HG03175 (cell line): ENCODE results near the gene AHDC1.

Experiments
- ATAC-seq: cut with Tn5 transposase; IDR thresholded peaks from one replicate; pipeline ENCODE4 v1.9.1; 2021; ENCODE audit warnings: mild to moderate bottlenecking, moderate library complexity; ENCODE audit not compliant: unreplicated experiment

Gene AHDC1

GRCh38 chr1:27499142-27499541 is 104.8 kb downstream of the AHDC1 start:
- ATAC-seq = no peak

DNA sequence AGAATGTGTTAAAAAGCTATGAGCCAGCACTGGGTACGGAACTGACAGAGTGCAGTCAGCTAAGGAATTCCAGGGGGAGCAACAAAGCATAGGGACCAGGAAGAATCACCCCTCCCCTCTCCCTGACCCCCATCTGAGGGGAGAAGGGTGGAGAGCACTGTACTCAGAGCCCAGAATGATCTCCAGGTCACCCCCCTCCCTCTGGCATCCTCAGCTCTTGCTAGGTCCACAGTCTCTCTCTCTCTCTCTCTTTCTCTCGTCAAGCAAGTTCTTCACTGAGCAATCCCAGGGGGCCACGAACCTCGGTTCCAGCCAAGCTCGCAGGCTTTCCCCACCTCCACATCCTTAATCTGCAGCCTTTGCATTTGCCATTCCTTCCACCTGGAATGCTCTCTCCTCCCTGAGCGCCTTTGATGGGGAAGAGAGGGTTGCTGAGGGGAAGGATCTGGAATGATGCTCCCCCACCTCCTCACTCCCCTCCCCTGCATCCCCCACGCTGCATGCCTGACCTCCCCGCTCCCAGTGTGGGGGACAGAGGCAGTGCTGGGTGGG is 107.3 kb downstream of the AHDC1 start:
- no peak for ATAC-seq

DNA sequence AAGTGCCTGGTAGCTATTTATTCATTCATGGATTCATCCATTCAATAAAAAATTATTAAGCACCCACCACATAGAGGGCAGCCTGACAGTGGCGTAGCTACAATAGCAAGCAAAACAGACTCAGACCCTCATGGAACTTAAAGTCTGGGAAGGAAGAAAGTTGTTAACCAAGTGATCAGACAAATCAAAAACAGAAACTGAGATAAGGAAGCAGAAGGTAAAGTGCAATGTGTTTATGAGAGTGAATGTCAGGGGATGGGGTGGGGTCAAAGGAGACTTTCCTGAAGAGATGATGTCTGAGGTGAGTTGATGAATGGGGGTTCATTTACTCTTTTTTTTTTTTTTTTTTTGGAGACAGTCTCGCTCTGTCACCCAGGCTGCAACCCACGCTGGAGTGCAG is 111.1 kb downstream of the AHDC1 start:
- no peak for ATAC-seq

GRCh38 chr1:27491748-27492700 is 111.9 kb downstream of the AHDC1 start:
- ATAC-seq = no peak

GRCh38 chr1:27489973-27490741 is 113.8 kb downstream of the AHDC1 start, which contains the start of gene WASF2:
Gene WASF2, minus strand, starts transcription at chr1:27490167. Its CDS starts 61,277 bp downstream, at chr1:27428890.
- ATAC-seq = peak; percentile 89

DNA sequence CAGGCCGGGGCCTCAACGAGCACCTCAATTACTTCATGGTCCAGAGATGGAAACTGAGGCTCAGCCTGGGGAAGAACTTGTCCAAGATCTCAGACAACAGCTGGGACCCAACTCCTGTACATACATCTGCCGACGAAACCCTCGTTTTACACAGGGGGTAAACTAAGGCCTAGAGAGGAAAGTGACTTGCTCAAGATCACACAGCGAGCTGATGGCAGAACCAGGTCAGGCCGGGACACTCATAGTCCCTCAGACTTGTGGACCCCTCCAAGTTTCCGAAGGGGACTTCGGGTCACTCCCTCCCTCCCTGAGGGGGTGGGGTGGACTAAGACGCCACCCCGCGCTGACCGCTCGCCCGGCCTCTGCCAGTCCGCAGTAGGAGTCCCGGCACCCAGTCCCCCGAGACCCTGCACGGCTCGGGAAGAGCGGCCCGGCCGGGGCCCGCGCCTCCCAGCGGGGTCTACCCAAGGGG is 114.4 kb downstream of the AHDC1 start:
- ATAC-seq = peak; percentile 13

- ATAC-seq = no peak
Measured at GRCh38 chr1:27487966-27488884, 115.7 kb downstream of the AHDC1 start.

DNA sequence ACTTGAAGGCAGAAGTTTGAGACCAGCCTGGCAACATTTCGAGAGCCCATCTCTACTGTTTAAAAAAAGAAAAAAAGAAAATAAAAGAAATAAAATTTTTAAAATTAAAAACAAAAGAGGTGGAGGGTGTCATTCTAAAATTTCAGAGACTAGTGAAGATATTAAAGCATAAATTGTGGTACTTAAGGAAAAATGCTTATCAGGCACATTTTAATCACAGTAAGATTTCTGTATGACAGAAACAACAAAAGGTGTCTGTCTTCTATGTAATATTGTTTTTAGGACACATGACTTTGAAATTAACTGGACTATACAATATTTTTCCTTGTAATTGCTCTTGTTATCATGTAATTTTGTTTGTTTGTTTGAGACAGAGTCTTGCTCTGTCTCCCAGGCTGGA is 118.6 kb downstream of the AHDC1 start:
- ATAC-seq = no peak
